ENCODE measurements around the gene COL27A1. TPM values are rescaled to one million over a fixed set of nuclear protein-coding genes. Genes with fewer than 3 reads are reported as not detected.

The COL27A1 gene
- total and polyA plus RNA-seq, 9 of the 15 experiments (the other 6 are each of a cell fraction or from before 2014, with no cell fraction given) = 0.07 TPM; not detected in 8

DNA sequence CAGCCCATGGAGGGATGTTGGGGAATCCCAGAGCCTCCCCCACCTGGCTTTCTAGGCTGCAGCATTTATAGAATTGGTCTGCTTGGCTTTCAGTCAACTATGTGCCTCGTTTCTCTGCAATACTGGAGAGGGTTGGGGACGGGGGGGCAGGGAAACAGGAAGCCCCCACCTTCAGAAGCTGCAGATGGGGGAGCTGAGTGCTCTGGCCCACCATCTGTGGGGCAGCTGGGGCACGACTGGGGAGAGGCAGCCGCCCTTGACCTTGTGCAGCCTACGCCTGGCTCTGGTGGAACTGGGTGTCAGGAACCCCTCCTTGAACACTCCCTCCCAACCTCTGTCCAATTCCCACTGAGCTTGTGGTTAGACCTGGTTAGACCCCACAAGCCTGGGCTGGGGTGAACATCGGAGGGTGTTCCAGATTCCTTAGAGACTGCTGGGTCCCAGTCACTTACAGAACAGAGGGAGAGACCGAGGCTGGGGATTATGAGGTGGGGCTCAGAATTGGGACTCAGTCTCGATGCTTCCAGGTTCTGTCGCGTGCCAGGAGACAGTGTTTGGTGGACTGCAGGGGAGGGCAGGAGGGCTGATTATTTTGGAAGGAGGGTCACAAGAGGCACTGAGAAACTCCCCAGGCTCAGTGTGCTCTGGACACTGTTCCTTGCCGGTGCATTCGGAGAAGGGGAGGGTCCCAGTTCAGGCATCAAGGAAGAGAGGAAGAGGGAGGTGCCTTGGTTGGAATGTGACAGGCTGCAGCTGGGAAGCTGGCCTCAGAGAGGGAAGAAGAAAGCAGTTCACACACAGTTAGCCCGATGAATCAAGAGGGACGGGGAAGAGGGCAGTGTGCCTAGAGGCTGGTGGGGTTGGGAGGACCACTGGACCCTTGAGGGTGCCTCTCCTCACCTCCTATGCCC is 25.6 kb downstream of the COL27A1 start (continued):
- TF ChIP-seq CSDE1 (IDR thresholded peaks at IDR 0.05) (no peak), ZNF146 (CRISPR knock-in tag; IDR thresholded peaks at IDR 0.05; ENCODE audit: unreplicated experiment) (no peak), BDP1 (IDR thresholded peaks at IDR 0.05; ENCODE audit: insufficient read depth, insufficient read length) (no peak), CHD4 (IDR thresholded peaks at IDR 0.05; ENCODE audit: insufficient read depth, insufficient replicate concordance, low read depth, low read length, poor library complexity, severe bottlenecking) (no peak), MBD2 (IDR thresholded peaks at IDR 0.05; ENCODE audit: borderline replicate concordance, low read depth) (no peak), ZKSCAN3 (CRISPR knock-in tag; IDR thresholded peaks at IDR 0.05) (no peak)
- TF ChIP-seq, protein P1, sequence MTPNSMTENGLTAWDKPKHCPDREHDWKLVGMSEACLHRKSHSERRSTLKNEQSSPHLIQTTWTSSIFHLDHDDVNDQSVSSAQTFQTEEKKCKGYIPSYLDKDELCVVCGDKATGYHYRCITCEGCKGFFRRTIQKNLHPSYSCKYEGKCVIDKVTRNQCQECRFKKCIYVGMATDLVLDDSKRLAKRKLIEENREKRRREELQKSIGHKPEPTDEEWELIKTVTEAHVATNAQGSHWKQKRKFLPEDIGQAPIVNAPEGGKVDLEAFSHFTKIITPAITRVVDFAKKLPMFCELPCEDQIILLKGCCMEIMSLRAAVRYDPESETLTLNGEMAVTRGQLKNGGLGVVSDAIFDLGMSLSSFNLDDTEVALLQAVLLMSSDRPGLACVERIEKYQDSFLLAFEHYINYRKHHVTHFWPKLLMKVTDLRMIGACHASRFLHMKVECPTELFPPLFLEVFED (CRISPR knock-in tag; conservative IDR thresholded peaks at IDR 0.05) = no peak
- TF ChIP-seq, protein P2, sequence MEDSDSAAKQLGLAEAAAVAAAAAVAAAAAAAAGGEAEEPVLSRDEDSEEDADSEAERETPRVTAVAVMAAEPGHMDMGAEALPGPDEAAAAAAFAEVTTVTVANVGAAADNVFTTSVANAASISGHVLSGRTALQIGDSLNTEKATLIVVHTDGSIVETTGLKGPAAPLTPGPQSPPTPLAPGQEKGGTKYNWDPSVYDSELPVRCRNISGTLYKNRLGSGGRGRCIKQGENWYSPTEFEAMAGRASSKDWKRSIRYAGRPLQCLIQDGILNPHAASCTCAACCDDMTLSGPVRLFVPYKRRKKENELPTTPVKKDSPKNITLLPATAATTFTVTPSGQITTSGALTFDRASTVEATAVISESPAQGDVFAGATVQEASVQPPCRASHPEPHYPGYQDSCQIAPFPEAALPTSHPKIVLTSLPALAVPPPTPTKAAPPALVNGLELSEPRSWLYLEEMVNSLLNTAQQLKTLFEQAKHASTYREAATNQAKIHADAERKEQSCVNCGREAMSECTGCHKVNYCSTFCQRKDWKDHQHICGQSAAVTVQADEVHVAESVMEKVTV (CRISPR knock-in tag; IDR thresholded peaks at IDR 0.05) = no peak

All from K562 (cell line).